ENCODE results near the gene ACAA1.
"Not testable (repeated sequence)": the region's sequence is repeated elsewhere in the genome, so short reads cannot be mapped to it uniquely, and the experiment has no call there.

ACAA1 gene

GRCh38 chr3:38136393-38136776 lies 542 bp downstream of the ACAA1 start:
- no peak for DNase-seq (ENCODE audit: extremely low read depth in 1 of 2, low read depth in 1 of 2)

- DNase-seq (ENCODE audit: extremely low read depth in 1 of 2, low read depth in 1 of 2), result not testable (repeated sequence)
Observed at GRCh38 chr3:38135621-38136277, 1.2 kb downstream of the ACAA1 start.

- DNase-seq (ENCODE audit: extremely low read depth in 1 of 2, low read depth in 1 of 2), result not testable (repeated sequence)
Observed at GRCh38 chr3:38134517-38135143, 2.3 kb downstream of the ACAA1 start.

- no peak for DNase-seq (ENCODE audit: extremely low read depth in 1 of 2, low read depth in 1 of 2)
Observed at GRCh38 chr3:38133557-38134405, 3.1 kb downstream of the ACAA1 start.

GRCh38 chr3:38133209-38133556 lies 3.7 kb downstream of the ACAA1 start:
- no peak for DNase-seq (ENCODE audit: extremely low read depth in 1 of 2, low read depth in 1 of 2)

GRCh38 chr3:38131621-38132369 lies 5.1 kb downstream of the ACAA1 start:
- no peak for DNase-seq (ENCODE audit: extremely low read depth in 1 of 2, low read depth in 1 of 2)

GRCh38 chr3:38130631-38131065 lies 6.3 kb downstream of the ACAA1 start:
- DNase-seq (ENCODE audit: extremely low read depth in 1 of 2, low read depth in 1 of 2), result no peak

- DNase-seq (ENCODE audit: extremely low read depth in 1 of 2, low read depth in 1 of 2), result no peak
Observed at GRCh38 chr3:38129058-38129457, 7.9 kb downstream of the ACAA1 start.

GRCh38 chr3:38128303-38128655 lies 8.6 kb downstream of the ACAA1 start:
- no peak for DNase-seq (ENCODE audit: extremely low read depth in 1 of 2, low read depth in 1 of 2)

GRCh38 chr3:38127611-38128302 lies 9.2 kb downstream of the ACAA1 start:
- DNase-seq (ENCODE audit: extremely low read depth in 1 of 2, low read depth in 1 of 2), result no peak

GRCh38 chr3:38126121-38126892 lies 10.6 kb downstream of the ACAA1 start:
- DNase-seq (ENCODE audit: extremely low read depth in 1 of 2, low read depth in 1 of 2), result no peak

- DNase-seq (ENCODE audit: extremely low read depth in 1 of 2, low read depth in 1 of 2), result no peak
Observed at GRCh38 chr3:38125305-38126120, 11.4 kb downstream of the ACAA1 start.

- no peak for DNase-seq (ENCODE audit: extremely low read depth in 1 of 2, low read depth in 1 of 2)
Observed at GRCh38 chr3:38124324-38125122, 12.4 kb downstream of the ACAA1 start.

GRCh38 chr3:38122712-38123290 lies 14.1 kb downstream of the ACAA1 start:
- no peak for DNase-seq (ENCODE audit: extremely low read depth in 1 of 2, low read depth in 1 of 2)

- no peak for DNase-seq (ENCODE audit: extremely low read depth in 1 of 2, low read depth in 1 of 2)
Observed at GRCh38 chr3:38121832-38122461, 15.0 kb downstream of the ACAA1 start.

GRCh38 chr3:38121451-38121831 lies 15.5 kb downstream of the ACAA1 start:
- no peak for DNase-seq (ENCODE audit: extremely low read depth in 1 of 2, low read depth in 1 of 2)

GRCh38 chr3:38120693-38121450 lies 16.1 kb downstream of the ACAA1 start:
- DNase-seq (ENCODE audit: extremely low read depth in 1 of 2, low read depth in 1 of 2), result no peak

Measured in stimulated activated CD8-positive, alpha-beta memory T cell treated with anti-CD3 and anti-CD28 coated beads, Interleukin-7, amount 100 ng/mL, for 48 hours (primary cell).